Epithelial cell of esophagus (primary cell): Measurements from ENCODE around the gene COQ4.

Experiments
- DNase-seq: peaks from one replicate; pipeline ENCODE4 v3.0.0; 2010; ENCODE audit warnings: low read depth
- H3K4me3 ChIP-seq: 2 replicates; pipeline ENCODE4 v1.5.1; 2011; ENCODE audit warnings: mild to moderate bottlenecking, low read length, control low read depth
- TF ChIP-seq, protein P1 (sequence below): IDR thresholded peaks from 2 replicates; pipeline ENCODE4 v1.5.1; 2011; ENCODE audit warnings: low read depth, mild to moderate bottlenecking, low read length, control low read depth, inconsistent platforms; ENCODE audit not compliant: insufficient read depth; ENCODE audit errors: missing control alignments

COQ4 gene

DNA sequence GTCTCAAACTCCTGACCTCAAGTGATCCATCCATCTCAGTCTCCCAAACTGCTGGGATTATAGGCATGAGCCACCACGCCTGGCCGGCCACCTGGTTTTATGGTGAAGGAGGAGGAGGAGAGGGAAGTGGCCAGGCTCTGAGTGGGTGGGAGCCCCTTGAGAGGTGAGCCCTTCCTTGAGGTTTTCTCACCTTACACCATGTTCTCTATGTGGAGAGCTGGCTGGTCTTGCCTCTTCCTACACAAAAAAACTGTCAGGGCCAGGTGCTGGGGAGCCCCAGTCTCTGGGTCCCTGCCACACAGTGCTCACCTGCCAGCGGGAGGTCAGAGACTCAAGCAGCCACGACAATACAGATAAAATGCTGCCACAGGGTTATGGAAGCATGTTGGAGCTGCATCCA, 28.5 kb upstream of the COQ4 start:
- H3K4me3 ChIP-seq: no peak overlapping the region
- DNase-seq: no peak
- TF ChIP-seq, protein P1, sequence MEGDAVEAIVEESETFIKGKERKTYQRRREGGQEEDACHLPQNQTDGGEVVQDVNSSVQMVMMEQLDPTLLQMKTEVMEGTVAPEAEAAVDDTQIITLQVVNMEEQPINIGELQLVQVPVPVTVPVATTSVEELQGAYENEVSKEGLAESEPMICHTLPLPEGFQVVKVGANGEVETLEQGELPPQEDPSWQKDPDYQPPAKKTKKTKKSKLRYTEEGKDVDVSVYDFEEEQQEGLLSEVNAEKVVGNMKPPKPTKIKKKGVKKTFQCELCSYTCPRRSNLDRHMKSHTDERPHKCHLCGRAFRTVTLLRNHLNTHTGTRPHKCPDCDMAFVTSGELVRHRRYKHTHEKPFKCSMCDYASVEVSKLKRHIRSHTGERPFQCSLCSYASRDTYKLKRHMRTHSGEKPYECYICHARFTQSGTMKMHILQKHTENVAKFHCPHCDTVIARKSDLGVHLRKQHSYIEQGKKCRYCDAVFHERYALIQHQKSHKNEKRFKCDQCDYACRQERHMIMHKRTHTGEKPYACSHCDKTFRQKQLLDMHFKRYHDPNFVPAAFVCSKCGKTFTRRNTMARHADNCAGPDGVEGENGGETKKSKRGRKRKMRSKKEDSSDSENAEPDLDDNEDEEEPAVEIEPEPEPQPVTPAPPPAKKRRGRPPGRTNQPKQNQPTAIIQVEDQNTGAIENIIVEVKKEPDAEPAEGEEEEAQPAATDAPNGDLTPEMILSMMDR: no peak

DNA sequence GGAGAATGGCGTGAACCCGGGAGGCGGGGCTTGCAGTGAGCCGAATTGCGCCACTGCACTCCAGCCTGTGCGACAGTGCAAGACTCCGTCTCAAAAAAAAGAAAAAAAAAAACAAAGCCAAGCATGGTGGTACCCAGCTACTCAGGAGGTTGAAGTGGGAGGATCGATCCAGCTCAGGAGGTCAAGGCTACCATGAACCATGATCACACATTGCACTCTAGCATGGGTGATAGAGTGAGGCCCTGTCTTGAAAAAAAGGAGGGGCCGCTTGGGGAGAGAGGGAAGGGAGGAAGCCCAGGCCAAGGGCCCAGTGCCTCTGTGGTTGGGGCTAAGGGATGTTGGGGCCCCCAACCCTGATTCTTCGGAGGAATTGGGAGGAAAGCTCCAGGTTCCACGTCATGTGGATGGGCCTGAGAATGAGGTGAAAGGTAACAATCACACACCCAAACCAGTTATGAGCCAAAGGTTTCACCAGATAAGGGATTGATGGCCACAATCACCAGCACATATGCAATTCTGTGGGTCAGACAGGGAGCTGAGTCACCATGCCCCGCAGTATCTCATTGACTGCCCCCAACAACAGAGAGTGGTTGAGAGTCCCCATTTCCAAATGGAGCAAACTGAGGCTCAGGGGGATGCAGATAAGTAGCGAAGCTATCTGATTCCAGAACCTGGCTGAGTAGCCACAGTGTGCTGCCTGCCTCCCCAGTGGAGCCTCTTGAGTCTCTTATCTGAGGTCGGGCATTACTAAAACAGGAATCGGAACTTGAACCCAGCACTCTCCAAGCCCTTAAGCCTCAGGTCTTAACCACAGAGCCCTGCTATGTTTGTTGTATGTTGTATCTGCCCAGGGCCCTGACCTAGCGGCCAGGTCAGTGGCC, 26.1 kb upstream of the COQ4 start:
- no peak overlapping the region for H3K4me3 ChIP-seq
- TF ChIP-seq, protein P1: no peak
- DNase-seq: no peak

DNA sequence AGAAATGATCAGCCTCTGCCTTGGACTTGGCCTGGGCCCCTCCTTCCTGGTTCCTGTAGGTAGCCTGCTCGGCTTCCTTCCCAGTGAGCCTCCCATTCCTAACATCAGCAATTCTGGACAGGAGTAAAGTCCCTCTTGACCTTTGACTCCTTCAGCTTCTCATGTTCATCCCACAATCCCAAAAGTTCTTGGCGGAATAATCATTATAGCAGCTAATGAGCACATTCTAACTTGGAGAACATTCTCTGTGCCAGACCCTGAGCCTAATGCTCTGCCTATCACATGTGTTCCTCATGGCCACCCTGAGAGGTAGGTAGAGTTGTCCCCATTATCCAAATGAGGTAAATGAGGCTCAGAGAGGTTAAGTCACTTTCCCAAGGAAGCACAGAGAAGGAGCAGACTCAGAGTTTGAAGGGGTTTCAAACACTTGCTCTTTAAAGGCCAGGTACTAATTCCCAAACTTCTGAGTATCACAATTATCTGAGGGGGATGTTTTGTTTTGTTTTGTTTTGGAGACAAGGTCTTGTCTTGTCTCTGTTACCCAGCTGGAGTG, 25.3 kb upstream of the COQ4 start:
- H3K4me3 ChIP-seq: no peak overlapping the region
- TF ChIP-seq, protein P1: no peak
- DNase-seq: no peak

DNA sequence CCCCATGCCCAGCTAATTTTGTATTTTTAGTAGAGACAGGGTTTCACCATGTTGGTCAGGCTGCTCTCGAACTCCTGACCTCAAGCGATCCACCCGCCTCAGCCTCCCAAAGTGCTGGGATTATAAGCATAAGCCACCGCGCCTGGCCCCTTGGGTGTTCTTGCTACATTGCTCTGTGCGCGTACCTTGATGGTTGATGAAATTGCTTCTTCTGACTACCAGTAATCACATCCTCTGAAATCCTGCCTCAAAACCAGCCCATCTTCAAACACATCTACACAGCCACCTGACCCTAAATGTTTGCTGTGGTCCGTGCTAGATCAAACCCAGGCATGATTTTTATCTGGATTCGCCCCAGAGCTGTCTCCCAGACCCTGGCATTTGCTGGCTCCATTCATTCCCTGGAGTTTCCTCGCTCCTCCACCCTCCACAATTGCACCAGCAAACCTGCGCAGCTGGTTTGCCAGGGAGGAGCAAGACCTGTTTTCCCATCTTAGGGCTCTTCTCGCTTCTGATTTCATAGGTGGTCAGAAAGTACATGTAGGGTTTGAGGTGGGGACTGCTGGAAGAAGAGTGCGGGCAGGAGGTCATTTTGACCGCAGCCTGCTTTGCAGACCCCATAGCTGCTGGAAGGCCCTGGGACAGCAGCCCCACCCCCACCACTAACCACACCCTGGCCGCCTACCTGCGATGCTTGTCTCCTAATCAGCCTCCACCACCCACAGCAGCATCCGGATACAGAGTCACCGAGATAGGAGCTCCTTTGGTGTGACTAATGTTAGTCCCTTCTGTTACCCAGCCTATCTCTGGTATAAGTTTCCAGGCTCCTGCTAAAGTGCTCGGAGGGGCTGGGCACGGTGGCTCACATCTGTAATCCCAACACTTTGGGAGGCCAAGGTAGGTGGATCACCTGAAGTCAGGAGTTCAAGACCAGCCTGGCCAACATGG, 23.8 kb upstream of the COQ4 start:
- peak; percentile 78 for DNase-seq
- no peak overlapping the region for H3K4me3 ChIP-seq
- TF ChIP-seq, protein P1: no peak

DNA sequence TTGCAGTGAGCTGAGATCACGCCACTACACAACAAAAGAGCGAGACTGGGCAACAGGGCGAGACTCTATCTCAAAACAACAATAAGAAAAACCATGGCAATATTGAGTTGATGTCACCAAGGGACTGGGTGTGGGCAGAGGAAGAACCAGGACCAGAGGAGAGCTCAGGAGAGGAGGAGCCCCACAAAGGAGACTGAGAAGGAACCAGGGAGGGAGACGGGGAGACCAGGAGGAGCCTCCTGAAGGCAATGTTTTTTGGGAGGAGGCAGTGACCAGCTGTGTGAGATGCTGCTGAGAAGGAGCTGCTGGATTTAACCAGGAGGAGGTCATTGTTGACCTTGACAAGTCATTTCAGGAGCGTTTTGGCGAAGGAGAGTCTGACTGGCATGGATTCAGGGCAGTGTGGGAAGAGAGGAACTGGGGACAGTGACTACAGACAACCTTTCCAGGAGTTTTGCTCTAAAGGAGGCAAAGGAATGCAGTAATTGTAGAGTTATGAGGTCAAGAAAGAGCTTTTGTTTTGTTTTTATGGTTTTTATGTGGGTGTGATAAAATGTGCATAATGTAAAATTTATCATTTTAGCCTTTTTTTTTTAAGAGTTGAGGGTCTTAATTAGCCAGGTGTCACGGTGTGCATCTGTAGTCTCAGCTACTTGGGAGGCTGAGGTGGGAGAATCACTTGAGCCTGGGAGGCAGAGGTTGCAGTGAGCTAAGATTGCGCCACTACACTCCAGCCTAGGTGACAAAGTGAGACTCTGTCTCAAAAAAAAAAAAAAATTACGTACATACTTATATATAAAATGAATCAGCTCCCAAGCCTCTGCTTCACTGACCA, 18.3 kb upstream of the COQ4 start:
- DNase-seq: no peak
- TF ChIP-seq, protein P1: no peak

DNA sequence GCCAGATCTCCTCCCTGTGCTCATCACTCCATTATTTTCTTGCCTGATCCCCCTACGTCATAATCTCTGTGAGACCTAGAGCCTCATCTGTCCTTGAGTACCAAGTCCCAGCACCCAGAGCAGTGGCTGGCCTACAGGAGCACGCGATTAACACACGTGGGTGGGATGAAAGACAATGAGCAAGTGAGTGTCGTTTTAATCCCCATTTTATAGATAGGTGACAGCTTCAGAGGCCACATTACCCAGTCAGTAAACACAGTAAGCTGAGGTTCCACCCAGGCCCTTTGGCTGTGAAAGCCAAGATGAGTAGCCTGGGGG, 17.7 kb upstream of the COQ4 start:
- H3K4me3 ChIP-seq: no peak overlapping the region
- DNase-seq: peak; percentile 49
- TF ChIP-seq, protein P1: no peak

More for the DNA sequence above, 18.3 kb upstream of the COQ4 start:
- H3K4me3 ChIP-seq: no peak overlapping the region
